ENCODE data around the gene KLRC4.
A peak's percentile ranks its signal among the peaks of the same experiment; 100 is the strongest.
"Not testable (repeated sequence)": the region's sequence is repeated elsewhere in the genome, so short reads cannot be mapped to it uniquely, and the experiment has no call there.

Gene KLRC4

DNA sequence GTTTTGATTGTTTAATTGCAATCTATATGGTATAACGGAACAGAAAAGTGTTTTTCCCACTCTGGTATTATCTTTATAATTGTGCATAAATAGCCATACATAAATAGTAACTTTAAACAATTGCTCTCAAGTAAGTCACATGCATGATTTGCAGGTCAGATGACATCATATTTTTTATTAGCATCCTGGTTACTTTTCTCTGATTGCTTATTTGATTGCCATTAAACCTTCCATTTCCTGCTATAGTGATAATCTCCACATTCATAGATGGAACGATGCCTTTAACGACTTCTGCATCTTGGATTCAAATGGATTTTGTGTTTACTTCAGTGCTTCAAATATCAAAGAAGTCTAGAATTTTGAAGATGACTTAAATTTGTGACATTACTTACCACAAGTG is 16.3 kb downstream of the KLRC4 start:
- Histone ChIP-seq H3K4me3 (ENCODE audit: severe bottlenecking) (no peak overlapping the region), H3K27ac (ENCODE audit: poor library complexity, severe bottlenecking) (peak overlapping the region; percentile 81), H3K4me1 (ENCODE audit: insufficient read depth, poor library complexity, severe bottlenecking) (peaks cover 36% of the 10 kb centered on the region), H3K36me3 (ENCODE audit: low read depth) (no peaks in the 10 kb centered on the region), H3K27me3 (ENCODE audit: insufficient read depth, poor library complexity, severe bottlenecking) (no peaks in the 10 kb centered on the region), H3K9me3 (ENCODE audit: severe bottlenecking) (no peaks in the 10 kb centered on the region)
- TF ChIP-seq, protein P1, sequence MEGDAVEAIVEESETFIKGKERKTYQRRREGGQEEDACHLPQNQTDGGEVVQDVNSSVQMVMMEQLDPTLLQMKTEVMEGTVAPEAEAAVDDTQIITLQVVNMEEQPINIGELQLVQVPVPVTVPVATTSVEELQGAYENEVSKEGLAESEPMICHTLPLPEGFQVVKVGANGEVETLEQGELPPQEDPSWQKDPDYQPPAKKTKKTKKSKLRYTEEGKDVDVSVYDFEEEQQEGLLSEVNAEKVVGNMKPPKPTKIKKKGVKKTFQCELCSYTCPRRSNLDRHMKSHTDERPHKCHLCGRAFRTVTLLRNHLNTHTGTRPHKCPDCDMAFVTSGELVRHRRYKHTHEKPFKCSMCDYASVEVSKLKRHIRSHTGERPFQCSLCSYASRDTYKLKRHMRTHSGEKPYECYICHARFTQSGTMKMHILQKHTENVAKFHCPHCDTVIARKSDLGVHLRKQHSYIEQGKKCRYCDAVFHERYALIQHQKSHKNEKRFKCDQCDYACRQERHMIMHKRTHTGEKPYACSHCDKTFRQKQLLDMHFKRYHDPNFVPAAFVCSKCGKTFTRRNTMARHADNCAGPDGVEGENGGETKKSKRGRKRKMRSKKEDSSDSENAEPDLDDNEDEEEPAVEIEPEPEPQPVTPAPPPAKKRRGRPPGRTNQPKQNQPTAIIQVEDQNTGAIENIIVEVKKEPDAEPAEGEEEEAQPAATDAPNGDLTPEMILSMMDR (IDR thresholded peaks at IDR 0.05; ENCODE audit: poor library complexity, severe bottlenecking), result no peak
- no peak for ATAC-seq (ENCODE audit: low read depth)
- DNase-seq (ENCODE audit: low spot score), result no peak

DNA sequence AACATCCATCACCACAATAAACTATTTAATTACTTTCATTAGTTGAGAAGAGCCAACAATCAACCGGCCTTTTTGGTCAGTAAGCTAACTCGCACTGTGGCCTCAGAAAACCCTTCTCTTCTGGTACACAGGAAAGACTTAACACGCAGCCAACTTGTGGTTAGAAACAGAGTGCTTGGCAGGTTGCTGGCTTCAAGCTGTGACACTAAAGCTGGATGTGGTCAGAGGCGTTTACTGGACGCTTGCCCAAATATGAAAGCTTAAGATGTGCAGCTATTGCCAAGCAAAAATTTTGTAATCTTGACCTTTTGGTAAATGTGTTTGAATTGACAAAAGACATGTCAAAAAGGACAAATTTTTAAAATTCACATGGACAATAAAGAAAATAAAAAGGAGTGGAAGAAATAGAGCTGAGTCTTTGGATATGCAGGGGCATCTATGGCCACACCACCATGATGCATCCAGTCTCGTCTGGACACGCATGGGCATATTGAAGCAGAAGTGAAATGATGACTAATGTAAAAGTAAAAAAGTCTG is 17.1 kb downstream of the KLRC4 start:
- peak; percentile 79 for ATAC-seq (ENCODE audit: low read depth)
- no peaks in the 10 kb centered on the region for H3K36me3 ChIP-seq (ENCODE audit: low read depth)
- no peaks in the 10 kb centered on the region for H3K9me3 ChIP-seq (ENCODE audit: severe bottlenecking)
- no peak overlapping the region for H3K4me3 ChIP-seq (ENCODE audit: severe bottlenecking)
- no peaks in the 10 kb centered on the region for H3K27me3 ChIP-seq (ENCODE audit: insufficient read depth, poor library complexity, severe bottlenecking)
- peak; percentile 62 for DNase-seq (ENCODE audit: low spot score)
- peaks cover 36% of the 10 kb centered on the region for H3K4me1 ChIP-seq (ENCODE audit: insufficient read depth, poor library complexity, severe bottlenecking)
- H3K27ac ChIP-seq (ENCODE audit: poor library complexity, severe bottlenecking), result peak overlapping the region; percentile 81
- TF ChIP-seq, protein P1 (IDR thresholded peaks at IDR 0.05; ENCODE audit: poor library complexity, severe bottlenecking), result no peak

DNA sequence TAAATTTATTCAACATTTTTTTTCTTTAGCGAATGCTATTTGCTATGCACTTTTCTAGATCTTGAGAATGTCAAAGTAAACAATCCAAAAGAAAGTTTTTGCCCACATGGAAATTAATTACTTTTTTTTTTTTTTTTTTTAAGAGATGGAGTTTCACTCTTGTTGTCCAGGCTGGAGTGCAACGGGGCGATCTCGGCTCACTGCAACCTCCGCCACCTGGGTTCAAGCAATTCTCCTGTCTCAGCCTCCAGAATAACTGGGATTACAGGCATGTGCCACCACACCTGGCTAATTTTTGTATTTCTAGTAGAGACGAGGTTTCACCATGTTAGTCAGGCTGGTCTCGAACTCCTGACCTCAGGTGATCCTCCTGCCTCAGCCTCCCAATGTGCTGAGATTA is 18.6 kb downstream of the KLRC4 start:
- not testable (repeated sequence) for H3K9me3 ChIP-seq (ENCODE audit: severe bottlenecking); H3K27me3 ChIP-seq (ENCODE audit: insufficient read depth, poor library complexity, severe bottlenecking); H3K4me3 ChIP-seq (ENCODE audit: severe bottlenecking); H3K36me3 ChIP-seq (ENCODE audit: low read depth); ATAC-seq (ENCODE audit: low read depth); DNase-seq (ENCODE audit: low spot score)
- peaks cover 36% of the 10 kb centered on the region for H3K4me1 ChIP-seq (ENCODE audit: insufficient read depth, poor library complexity, severe bottlenecking)
- H3K27ac ChIP-seq (ENCODE audit: poor library complexity, severe bottlenecking), result peak overlapping the region; percentile 81

DNA sequence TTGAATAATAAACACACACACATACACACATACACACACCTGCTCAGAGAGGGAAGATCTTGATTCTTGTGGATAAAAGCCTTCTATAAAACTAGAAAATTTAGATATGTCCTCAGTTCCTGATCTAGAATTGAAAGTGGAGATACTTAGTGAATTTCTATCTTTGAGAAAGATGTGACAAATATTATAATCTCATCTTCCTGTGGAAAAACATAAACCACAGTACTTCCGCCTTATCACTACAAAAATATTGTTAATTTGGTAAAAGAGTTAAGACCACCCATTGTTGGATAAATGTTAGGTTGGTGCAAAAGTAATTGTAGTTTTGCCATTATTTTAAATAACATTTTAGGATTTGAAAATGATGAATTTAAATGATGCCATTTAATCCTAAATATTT is 19.7 kb downstream of the KLRC4 start, which contains the start of gene KLRK1:
TSS of gene KLRK1 (minus strand) at position 138 of the 400 bp plus-strand sequence. CDS start 1,231 bp downstream, outside the sequence.
- no peaks in the 10 kb centered on the region for H3K36me3 ChIP-seq (ENCODE audit: low read depth)
- H3K27ac ChIP-seq (ENCODE audit: poor library complexity, severe bottlenecking), result no peak within 1 kb of the TSS
- ATAC-seq (ENCODE audit: low read depth) (no peak), DNase-seq (ENCODE audit: low spot score) (no peak)
- H3K9me3 ChIP-seq (ENCODE audit: severe bottlenecking), result no peaks in the 10 kb centered on the region
- TF ChIP-seq, protein P1 (IDR thresholded peaks at IDR 0.05; ENCODE audit: poor library complexity, severe bottlenecking), result no peak
- no peaks in the 10 kb centered on the region for H3K27me3 ChIP-seq (ENCODE audit: insufficient read depth, poor library complexity, severe bottlenecking)
- peaks cover 33% of the 10 kb centered on the region for H3K4me1 ChIP-seq (ENCODE audit: insufficient read depth, poor library complexity, severe bottlenecking)
- H3K4me3 ChIP-seq (ENCODE audit: severe bottlenecking), result no peak within 1 kb of the TSS

DNA sequence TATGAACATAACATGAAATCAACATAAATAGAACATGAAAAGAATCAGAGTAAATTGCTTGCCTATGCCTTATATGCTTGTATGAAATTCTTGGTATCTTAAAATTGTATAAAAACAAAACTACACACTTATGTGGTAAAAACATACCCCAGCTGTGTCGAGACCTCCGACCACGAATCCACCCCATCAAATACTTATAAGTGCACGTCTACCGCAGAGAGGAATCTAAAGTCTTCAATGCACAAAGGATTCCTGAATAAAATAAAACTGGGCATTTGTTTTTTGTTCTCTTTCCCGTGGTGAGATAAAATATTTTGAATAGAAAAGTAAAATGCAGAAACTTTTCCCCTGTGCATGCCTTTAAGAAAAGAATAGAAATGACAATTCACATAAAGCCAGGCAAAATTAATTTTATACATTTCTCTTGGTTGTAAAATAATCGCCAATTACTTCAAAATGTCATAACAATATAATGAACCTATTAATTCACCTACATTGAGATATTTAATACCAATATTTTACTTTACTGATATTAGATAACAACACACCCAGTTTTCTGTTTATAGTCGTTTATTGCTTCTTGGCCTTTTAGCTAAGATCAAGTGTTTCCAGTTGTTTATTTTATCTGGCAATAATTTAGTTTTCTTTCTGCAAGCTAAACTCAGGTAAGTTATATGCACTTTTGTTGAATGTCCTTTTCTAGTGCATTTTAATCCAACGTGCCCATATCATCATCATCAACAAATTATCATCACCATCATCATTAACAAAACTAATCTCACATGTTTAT is 20.7 kb downstream of the KLRC4 start:
- Histone ChIP-seq H3K36me3 (ENCODE audit: low read depth) (no peaks in the 10 kb centered on the region), H3K4me3 (ENCODE audit: severe bottlenecking) (no peak overlapping the region), H3K27ac (ENCODE audit: poor library complexity, severe bottlenecking) (no peak overlapping the region), H3K27me3 (ENCODE audit: insufficient read depth, poor library complexity, severe bottlenecking) (no peaks in the 10 kb centered on the region), H3K4me1 (ENCODE audit: insufficient read depth, poor library complexity, severe bottlenecking) (peaks cover 27% of the 10 kb centered on the region), H3K9me3 (ENCODE audit: severe bottlenecking) (no peaks in the 10 kb centered on the region)
- TF ChIP-seq, protein P1 (IDR thresholded peaks at IDR 0.05; ENCODE audit: poor library complexity, severe bottlenecking), result no peak
- DNase-seq (ENCODE audit: low spot score), result no peak
- ATAC-seq (ENCODE audit: low read depth), result no peak

DNA sequence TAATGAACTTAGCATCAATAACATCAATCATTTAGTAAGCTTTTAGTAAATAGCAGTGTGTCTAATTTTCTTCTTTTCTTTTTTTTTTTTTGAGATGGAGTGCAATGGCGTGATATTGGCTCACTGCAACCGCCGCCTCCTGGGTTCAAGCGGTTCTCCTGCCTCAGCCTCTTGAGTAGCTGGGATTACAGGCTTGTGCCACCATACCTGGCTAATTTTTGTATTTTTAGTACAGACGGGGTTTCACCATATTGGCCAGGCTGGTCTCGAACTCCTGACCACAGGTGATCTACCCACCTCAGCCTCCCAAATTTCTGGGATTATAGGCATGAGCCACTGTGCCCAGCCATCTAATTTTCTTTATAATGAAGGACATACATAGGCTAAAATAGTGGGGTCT is 22.1 kb downstream of the KLRC4 start:
- not testable (repeated sequence) for DNase-seq (ENCODE audit: low spot score); H3K27ac ChIP-seq (ENCODE audit: poor library complexity, severe bottlenecking); H3K9me3 ChIP-seq (ENCODE audit: severe bottlenecking); H3K4me3 ChIP-seq (ENCODE audit: severe bottlenecking); H3K27me3 ChIP-seq (ENCODE audit: insufficient read depth, poor library complexity, severe bottlenecking); H3K36me3 ChIP-seq (ENCODE audit: low read depth); ATAC-seq (ENCODE audit: low read depth)
- H3K4me1 ChIP-seq (ENCODE audit: insufficient read depth, poor library complexity, severe bottlenecking), result peaks cover 17% of the 10 kb centered on the region
